HK-2 (cell line): ENCODE data around the gene SFT2D1.

ENCODE experiments used
- DNase-seq: peaks from one replicate; pipeline ENCODE4 v3.0.0-alpha.2; 2018; ENCODE audit not compliant: unreplicated experiment

Gene SFT2D1

GRCh38 chr6:166307082-166308032, 35.0 kb downstream of the SFT2D1 start:
- no peak for DNase-seq

- DNase-seq, result no peak
Measured at GRCh38 chr6:166306378-166307081, 35.8 kb downstream of the SFT2D1 start.

GRCh38 chr6:166305562-166306117, 36.7 kb downstream of the SFT2D1 start:
- DNase-seq, result no peak

GRCh38 chr6:166304106-166304505, 38.2 kb downstream of the SFT2D1 start:
- no peak for DNase-seq

GRCh38 chr6:166301611-166302529, 40.5 kb downstream of the SFT2D1 start:
- no peak for DNase-seq

GRCh38 chr6:166300357-166300987, 41.9 kb downstream of the SFT2D1 start:
- DNase-seq, result no peak

- no peak for DNase-seq
Measured at GRCh38 chr6:166297606-166298005, 44.7 kb downstream of the SFT2D1 start.

- DNase-seq, result no peak
Measured at GRCh38 chr6:166296035-166296883, 46.1 kb downstream of the SFT2D1 start.

- DNase-seq, result no peak
Measured at GRCh38 chr6:166293731-166294584, 48.4 kb downstream of the SFT2D1 start.

- no peak for DNase-seq
Measured at GRCh38 chr6:166289207-166290060, 52.9 kb downstream of the SFT2D1 start.

GRCh38 chr6:166286839-166287271, 55.5 kb downstream of the SFT2D1 start:
- no peak for DNase-seq

- DNase-seq, result no peak
Measured at GRCh38 chr6:166285233-166285632, 57.1 kb downstream of the SFT2D1 start.

- DNase-seq, result no peak
Measured at GRCh38 chr6:166284640-166285039, 57.7 kb downstream of the SFT2D1 start.

GRCh38 chr6:166282394-166283032, 59.8 kb downstream of the SFT2D1 start:
- no peak for DNase-seq

GRCh38 chr6:166281104-166281503, 61.2 kb downstream of the SFT2D1 start:
- no peak for DNase-seq

GRCh38 chr6:166279393-166279679, 63.0 kb downstream of the SFT2D1 start:
- DNase-seq, result no peak

GRCh38 chr6:166278579-166279392, 63.6 kb downstream of the SFT2D1 start:
- DNase-seq, result no peak
